Neural crest cell (in vitro differentiated cells): ENCODE data around the gene FBXL7. TPM values are rescaled to one million over a fixed set of nuclear protein-coding genes. Genes with fewer than 3 reads are reported as not detected.

Source experiments
- DNase-seq: peaks from one replicate; pipeline ENCODE4 v3.0.0; 2021; ENCODE audit warnings: low read depth, mixed read lengths, low spot score
- H3K27ac Mint-ChIP-seq: one replicate; pipeline ENCODE4 v1.8.0; 2021; ENCODE audit warnings: mild to moderate bottlenecking, mixed read lengths; ENCODE audit not compliant: unreplicated experiment
- H3K27me3 Mint-ChIP-seq: 2 replicates; pipeline ENCODE4 v1.8.0; 2021; ENCODE audit warnings: low read depth, mild to moderate bottlenecking, mixed read lengths
- H3K36me3 Mint-ChIP-seq: 2 replicates; pipeline ENCODE4 v1.8.0; 2021; ENCODE audit warnings: low read depth, mild to moderate bottlenecking, mixed read lengths
- H3K4me1 Mint-ChIP-seq: 2 replicates; pipeline ENCODE4 v1.8.0; 2021; ENCODE audit warnings: mixed read lengths
- H3K4me3 Mint-ChIP-seq: one replicate; pipeline ENCODE4 v1.8.0; 2021; ENCODE audit warnings: mild to moderate bottlenecking, mixed read lengths
- H3K9me3 Mint-ChIP-seq: 2 replicates; pipeline ENCODE4 v1.8.0; 2021; ENCODE audit warnings: mixed read lengths
- CTCF ChIP-seq: fragments of 200-600 bp; sonication (generic); conservative IDR thresholded peaks from 2 replicates; pipeline ENCODE4 v1.5.0; 2021; ENCODE audit warnings: antibody characterized with exemption, mild to moderate bottlenecking
- total RNA-seq: library from RNA; stranded (reverse); gene quantifications from 2 replicates; pipeline ENCODE4 v1.2.1, GENCODE V29; 2021

Gene FBXL7
- total RNA-seq, 1 donor from 2014 or later = 20.8 TPM

- H3K4me1 Mint-ChIP-seq = no peaks in the 10 kb centered on the region
- TF ChIP-seq CTCF = no peak
- H3K4me3 Mint-ChIP-seq = no peak overlapping the region
- no peaks in the 10 kb centered on the region for H3K27me3 Mint-ChIP-seq
- no peak overlapping the region for H3K27ac Mint-ChIP-seq
- peaks cover 9% of the 10 kb centered on the region for H3K9me3 Mint-ChIP-seq
- H3K36me3 Mint-ChIP-seq = no peaks in the 10 kb centered on the region
- DNase-seq = no peak
These were observed 23.0 kb upstream of the FBXL7 start for GRCh38 chr5:15476977-15477376.

- Mint-ChIP-seq H3K36me3 (no peaks in the 10 kb centered on the region), H3K9me3 (peaks cover 9% of the 10 kb centered on the region), H3K4me3 (no peak overlapping the region), H3K27me3 (no peaks in the 10 kb centered on the region), H3K27ac (no peak overlapping the region), H3K4me1 (no peaks in the 10 kb centered on the region)
- TF ChIP-seq CTCF = no peak
- DNase-seq = no peak
These were observed 19.5 kb upstream of the FBXL7 start for GRCh38 chr5:15480436-15480835.

GRCh38 chr5:15483351-15484097 is 16.5 kb upstream of the FBXL7 start:
- no peak for DNase-seq
- no peaks in the 10 kb centered on the region for H3K36me3 Mint-ChIP-seq
- H3K27ac Mint-ChIP-seq = no peak overlapping the region
- TF ChIP-seq CTCF = no peak
- no peaks in the 10 kb centered on the region for H3K4me1 Mint-ChIP-seq
- H3K9me3 Mint-ChIP-seq = peaks cover under 1% of the 10 kb centered on the region
- H3K4me3 Mint-ChIP-seq = no peak overlapping the region
- H3K27me3 Mint-ChIP-seq = no peaks in the 10 kb centered on the region

- Mint-ChIP-seq H3K27ac (no peak overlapping the region), H3K4me1 (no peaks in the 10 kb centered on the region), H3K36me3 (no peaks in the 10 kb centered on the region), H3K27me3 (peaks cover 8% of the 10 kb centered on the region), H3K9me3 (no peaks in the 10 kb centered on the region), H3K4me3 (no peak overlapping the region)
- no peak for TF ChIP-seq CTCF
- no peak for DNase-seq
These were observed 12.8 kb upstream of the FBXL7 start for GRCh38 chr5:15487228-15487627.

- DNase-seq = no peak
- Mint-ChIP-seq H3K27me3 (peaks cover 8% of the 10 kb centered on the region), H3K36me3 (no peaks in the 10 kb centered on the region), H3K9me3 (no peaks in the 10 kb centered on the region), H3K27ac (no peak overlapping the region), H3K4me1 (no peaks in the 10 kb centered on the region), H3K4me3 (no peak overlapping the region)
- TF ChIP-seq CTCF = no peak
These were observed 10.3 kb upstream of the FBXL7 start for GRCh38 chr5:15489571-15490235.
